Measurements from ENCODE around the gene NCAPH2. TPM values are rescaled to one million over a fixed set of nuclear protein-coding genes. Genes with fewer than 3 reads are reported as not detected.

NCAPH2 gene
- polyA plus RNA-seq, 3 donors, result 12.5 to 23.6 (median 18.1) TPM

DNA sequence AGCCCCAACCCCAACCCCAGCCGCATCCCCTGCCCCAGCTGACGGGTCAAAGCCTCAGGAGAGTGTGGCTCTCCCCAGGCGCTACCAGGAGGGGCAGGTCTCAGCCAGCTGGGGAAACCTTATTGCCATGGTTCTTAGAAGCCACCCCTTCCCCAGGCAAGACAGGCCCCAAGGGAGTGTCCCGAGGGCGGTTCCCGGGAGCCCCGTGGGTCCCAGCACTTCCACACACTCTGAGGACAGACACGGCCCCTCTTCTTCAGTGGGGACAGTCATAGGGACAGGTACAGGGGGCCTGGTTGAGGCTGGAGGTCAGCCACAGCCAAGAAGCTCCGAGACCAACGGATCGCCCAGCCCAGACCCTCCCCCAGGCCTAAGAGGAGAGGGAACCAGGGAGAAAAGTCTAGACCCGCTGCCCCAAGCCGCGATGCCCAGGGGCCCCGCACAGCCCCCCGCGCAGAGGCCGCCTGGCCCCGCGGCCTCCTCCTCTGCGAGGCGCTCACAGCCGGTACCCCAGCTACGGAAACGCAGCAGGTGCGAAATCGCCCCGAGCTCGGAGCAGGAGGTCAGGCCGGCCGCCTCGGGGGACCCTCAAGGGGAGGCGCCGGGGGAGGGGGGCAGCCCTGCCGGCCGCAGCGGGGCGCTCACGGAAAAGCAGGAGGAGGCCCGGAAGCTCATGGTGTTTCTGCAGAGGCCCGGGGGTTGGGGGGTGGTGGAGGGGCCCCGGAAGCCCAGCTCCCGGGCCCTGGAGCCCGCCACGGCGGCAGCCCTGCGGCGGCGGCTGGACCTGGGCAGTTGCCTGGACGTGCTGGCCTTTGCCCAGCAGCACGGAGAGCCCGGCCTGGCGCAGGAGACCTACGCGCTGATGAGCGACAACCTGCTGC, 40.3 kb downstream of the NCAPH2 start:
- H3K9me3 ChIP-seq (replicated peaks in 1 of 2; ENCODE audit: control insufficient read depth in 1 of 2, insufficient read depth in 1 of 2, low read length in 2 of 2), result no peaks in the 10 kb centered on the region
- peak overlapping the region; percentile 62 to 71 for H3K4me3 Mint-ChIP-seq
- no peaks in the 10 kb centered on the region for H3K27me3 ChIP-seq (ENCODE audit: control insufficient read depth in 2 of 2, insufficient read depth in 2 of 2, low read length in 2 of 2)
- H3K9ac ChIP-seq (ENCODE audit: insufficient read depth, low read length, poor library complexity, severe bottlenecking), result peak overlapping the region; percentile 65
- H3K36me3 Mint-ChIP-seq, result peaks cover 3% of the 10 kb centered on the region in 2 donors
- peaks cover 16% of the 10 kb centered on the region for H3K79me2 ChIP-seq (ENCODE audit: insufficient read depth, low read length)
- intact Hi-C loops (cut with micrococcal nuclease), result loop anchor here in 1 of 2 donors (5.0 kb wide), 1 partner anchor 34 kb away; the partner anchor contains the start of gene CHKB
- H3K4me2 ChIP-seq (replicated peaks; ENCODE audit: extremely low read depth, low read length, poor library complexity, severe bottlenecking), result peak overlapping the region; percentile 88
- peaks cover 48 to 71% of the 10 kb centered on the region in 2 donors for H3K4me1 ChIP-seq (ENCODE audit: control insufficient read depth in 1 of 2, insufficient read depth in 2 of 2, low read length in 2 of 2)
- H4K20me1 ChIP-seq (ENCODE audit: insufficient read depth, low read length), result no peaks in the 10 kb centered on the region
- H3K27me3 Mint-ChIP-seq (ENCODE audit: low read depth in 3 of 3), result peaks cover 3 to 24% (median 5%) of the 10 kb centered on the region in 3 donors
- peak in 1 of 3 donors; percentile 28 for DNase-seq
- peaks cover 42% of the 10 kb centered on the region for H3K4me1 Mint-ChIP-seq
- TF ChIP-seq, protein P1, sequence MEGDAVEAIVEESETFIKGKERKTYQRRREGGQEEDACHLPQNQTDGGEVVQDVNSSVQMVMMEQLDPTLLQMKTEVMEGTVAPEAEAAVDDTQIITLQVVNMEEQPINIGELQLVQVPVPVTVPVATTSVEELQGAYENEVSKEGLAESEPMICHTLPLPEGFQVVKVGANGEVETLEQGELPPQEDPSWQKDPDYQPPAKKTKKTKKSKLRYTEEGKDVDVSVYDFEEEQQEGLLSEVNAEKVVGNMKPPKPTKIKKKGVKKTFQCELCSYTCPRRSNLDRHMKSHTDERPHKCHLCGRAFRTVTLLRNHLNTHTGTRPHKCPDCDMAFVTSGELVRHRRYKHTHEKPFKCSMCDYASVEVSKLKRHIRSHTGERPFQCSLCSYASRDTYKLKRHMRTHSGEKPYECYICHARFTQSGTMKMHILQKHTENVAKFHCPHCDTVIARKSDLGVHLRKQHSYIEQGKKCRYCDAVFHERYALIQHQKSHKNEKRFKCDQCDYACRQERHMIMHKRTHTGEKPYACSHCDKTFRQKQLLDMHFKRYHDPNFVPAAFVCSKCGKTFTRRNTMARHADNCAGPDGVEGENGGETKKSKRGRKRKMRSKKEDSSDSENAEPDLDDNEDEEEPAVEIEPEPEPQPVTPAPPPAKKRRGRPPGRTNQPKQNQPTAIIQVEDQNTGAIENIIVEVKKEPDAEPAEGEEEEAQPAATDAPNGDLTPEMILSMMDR (IDR thresholded peaks at IDR 0.05), result peak; percentile 21
- peaks cover 0 to 6% (median 0%) of the 10 kb centered on the region in 7 donors for H3K9me3 Mint-ChIP-seq
- 4% methylated on average over 49 of the region's 56 CpGs for WGBS (ENCODE audit: insufficient coverage)
- H3K36me3 ChIP-seq (replicated peaks in 1 of 2; ENCODE audit: control insufficient read depth in 1 of 2, insufficient read depth in 2 of 2, low read length in 2 of 2), result no peaks in the 10 kb centered on the region
- peak overlapping the region; percentile 96 for H2AFZ ChIP-seq (ENCODE audit: insufficient read depth, low read depth, low read length, poor library complexity, severe bottlenecking)
- peak overlapping the region in 3 of 7 donors; percentile 16 to 68 (median 46) for H3K27ac Mint-ChIP-seq
- peak overlapping the region in 1 of 2 donors; percentile 53 for H3K27ac ChIP-seq (ENCODE audit: low read depth in 1 of 2, low read length in 2 of 2)
- peak overlapping the region; percentile 23 to 72 (median 40) for H3K4me3 ChIP-seq (replicated peaks in 1 of 3; ENCODE audit: low read depth in 2 of 3, low read length in 3 of 3)

GRCh38 chr22:50548921-50549790, 41.1 kb downstream of the NCAPH2 start:
- peak overlapping the region; percentile 88 for H3K4me2 ChIP-seq (replicated peaks; ENCODE audit: extremely low read depth, low read length, poor library complexity, severe bottlenecking)
- TF ChIP-seq, protein P1 (IDR thresholded peaks at IDR 0.05), result no peak
- H3K4me1 ChIP-seq (ENCODE audit: control insufficient read depth in 1 of 2, insufficient read depth in 2 of 2, low read length in 2 of 2), result peaks cover 39 to 62% of the 10 kb centered on the region in 2 donors
- Mint-ChIP-seq H3K4me3 (peak overlapping the region; percentile 75 to 86), H3K36me3 (peaks cover 3% of the 10 kb centered on the region in 2 donors), H3K27me3 (ENCODE audit: low read depth in 3 of 3) (peaks cover 3 to 24% (median 7%) of the 10 kb centered on the region in 3 donors), H3K4me1 (peaks cover 36% of the 10 kb centered on the region), H3K9me3 (peaks cover 0 to 6% (median 0%) of the 10 kb centered on the region in 7 donors), H3K27ac (peak overlapping the region in 2 of 7 donors; percentile 8 to 30)
- peak overlapping the region; percentile 23 to 72 (median 40) for H3K4me3 ChIP-seq (replicated peaks in 1 of 3; ENCODE audit: low read depth in 2 of 3, low read length in 3 of 3)
- H3K27ac ChIP-seq (ENCODE audit: low read depth in 1 of 2, low read length in 2 of 2), result peak overlapping the region in 1 of 2 donors; percentile 53
- H4K20me1 ChIP-seq (ENCODE audit: insufficient read depth, low read length), result no peaks in the 10 kb centered on the region
- H2AFZ ChIP-seq (ENCODE audit: insufficient read depth, low read depth, low read length, poor library complexity, severe bottlenecking), result peak overlapping the region; percentile 96
- no peaks in the 10 kb centered on the region for H3K36me3 ChIP-seq (replicated peaks in 1 of 2; ENCODE audit: control insufficient read depth in 1 of 2, insufficient read depth in 2 of 2, low read length in 2 of 2)
- no peaks in the 10 kb centered on the region for H3K27me3 ChIP-seq (ENCODE audit: control insufficient read depth in 2 of 2, insufficient read depth in 2 of 2, low read length in 2 of 2)
- no peaks in the 10 kb centered on the region for H3K9me3 ChIP-seq (replicated peaks in 1 of 2; ENCODE audit: control insufficient read depth in 1 of 2, insufficient read depth in 1 of 2, low read length in 2 of 2)
- WGBS (ENCODE audit: insufficient coverage), result 59% methylated on average over 60 of the region's 68 CpGs
- intact Hi-C loops (cut with micrococcal nuclease), result loop anchor here in 1 of 2 donors (5.0 kb wide), 1 partner anchor 33 kb away; the partner anchor contains the start of gene CHKB
- peaks cover 16% of the 10 kb centered on the region for H3K79me2 ChIP-seq (ENCODE audit: insufficient read depth, low read length)
- peak overlapping the region; percentile 65 for H3K9ac ChIP-seq (ENCODE audit: insufficient read depth, low read length, poor library complexity, severe bottlenecking)
- DNase-seq, result peak in 1 of 3 donors; percentile 3
